GM19240 (cell line): ENCODE measurements around the gene TBX5.

Experiments used
- DNase-seq: peaks from one replicate; pipeline ENCODE4 v3.0.0; 2011; ENCODE audit warnings: low spot score; ENCODE audit not compliant: insufficient read length

Gene TBX5

DNA sequence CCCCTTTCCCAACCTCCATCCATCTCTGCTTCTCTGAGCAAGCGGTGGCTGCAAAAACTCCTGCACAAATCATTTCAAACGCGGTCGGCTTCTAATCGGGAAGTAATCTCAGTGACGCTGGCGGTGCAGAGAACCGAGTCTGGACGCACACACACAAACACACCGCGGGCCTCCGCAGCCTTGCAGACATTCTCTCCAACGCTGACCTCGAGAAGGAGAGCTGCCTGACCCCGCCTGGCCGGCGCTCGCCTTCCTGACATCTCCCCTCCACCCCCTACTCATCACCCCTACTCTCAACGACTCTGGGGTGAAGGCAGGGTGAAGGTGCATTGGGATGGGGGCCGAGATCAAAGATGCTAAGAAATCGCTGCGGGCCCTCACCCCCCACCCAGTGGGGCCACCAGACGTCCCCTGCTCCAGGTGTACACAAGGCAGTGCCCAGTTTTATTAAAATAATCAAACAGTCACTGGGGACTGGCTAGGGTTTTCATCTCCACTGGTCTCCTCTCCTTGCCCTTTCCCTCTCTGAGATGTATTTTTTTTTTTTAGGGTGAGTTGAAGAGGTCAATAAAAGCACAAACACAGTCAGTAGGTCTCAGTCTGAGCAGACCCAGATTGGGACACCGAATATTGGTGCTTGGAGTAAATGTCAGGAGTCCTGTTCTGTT lies 506 bp upstream of the TBX5 start:
- no peak for DNase-seq

DNA sequence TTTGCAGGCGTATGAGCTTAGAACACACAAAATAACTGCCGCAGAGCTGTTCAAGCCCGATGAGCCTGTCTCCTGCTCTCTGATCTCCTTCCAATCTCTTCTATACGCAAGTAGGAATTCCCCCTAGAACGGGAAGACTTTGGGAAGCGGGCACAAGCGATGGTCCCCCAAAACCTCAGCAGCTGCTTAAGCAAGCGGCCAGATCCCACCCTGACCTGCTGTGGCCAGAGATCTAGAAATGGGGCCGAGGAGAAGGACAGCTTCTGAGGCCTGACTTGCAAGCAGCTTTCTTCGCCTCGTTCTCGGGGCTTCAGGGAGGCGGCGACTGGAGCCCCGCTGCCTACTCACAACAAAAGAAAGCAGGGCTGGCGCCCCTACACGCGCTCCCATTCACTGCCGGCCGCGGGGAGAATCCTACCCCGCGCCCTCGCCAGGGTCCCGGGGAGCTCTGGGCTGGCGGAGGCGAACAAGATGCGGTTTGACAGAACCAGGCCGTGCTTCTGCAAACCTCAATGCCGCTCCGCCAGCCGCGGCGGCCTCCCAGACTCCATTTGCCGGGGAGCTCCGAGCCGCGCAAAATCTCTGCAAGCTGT lies 922 bp downstream of the TBX5 start:
- no peak for DNase-seq

DNA sequence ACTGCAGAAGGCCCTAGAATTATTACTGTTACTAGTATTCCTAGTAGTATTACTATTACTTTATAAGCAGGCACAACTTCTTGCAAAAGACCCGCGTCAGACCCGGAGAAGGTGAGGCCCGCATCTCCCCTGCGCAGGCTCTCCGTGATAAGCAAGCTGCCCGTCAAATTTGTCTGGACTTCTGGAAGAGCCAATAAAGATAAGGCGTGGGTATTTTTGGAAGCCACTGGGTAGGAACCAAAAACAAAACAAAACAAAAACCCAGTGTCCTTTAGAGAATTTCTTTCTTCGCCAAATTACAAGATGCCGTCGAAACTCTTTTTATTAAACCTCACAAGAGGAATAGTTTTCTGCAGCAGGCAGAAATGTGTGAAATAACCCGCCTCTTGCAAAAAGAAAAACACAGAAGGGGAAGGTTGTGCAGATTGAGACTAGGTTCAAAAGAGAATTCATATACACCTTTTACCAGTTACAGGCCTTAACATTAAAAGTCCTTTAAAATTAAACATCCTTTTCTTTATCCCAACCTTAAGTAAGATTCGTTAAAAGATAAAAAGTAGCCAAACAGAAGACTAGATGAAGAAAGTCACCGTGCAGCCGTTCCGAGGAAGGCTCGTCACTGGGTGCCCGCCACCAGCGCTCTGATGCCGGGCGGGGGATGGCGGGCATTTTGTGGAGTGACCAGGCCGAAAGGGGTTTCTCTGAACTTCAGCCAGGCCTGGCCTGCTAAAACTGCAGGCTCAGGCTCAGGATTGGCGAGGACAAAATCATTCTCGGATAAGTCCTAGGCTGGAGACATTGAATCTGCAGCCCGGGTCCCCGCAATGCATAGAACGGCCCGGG lies 1.6 kb downstream of the TBX5 start:
- no peak for DNase-seq

DNA sequence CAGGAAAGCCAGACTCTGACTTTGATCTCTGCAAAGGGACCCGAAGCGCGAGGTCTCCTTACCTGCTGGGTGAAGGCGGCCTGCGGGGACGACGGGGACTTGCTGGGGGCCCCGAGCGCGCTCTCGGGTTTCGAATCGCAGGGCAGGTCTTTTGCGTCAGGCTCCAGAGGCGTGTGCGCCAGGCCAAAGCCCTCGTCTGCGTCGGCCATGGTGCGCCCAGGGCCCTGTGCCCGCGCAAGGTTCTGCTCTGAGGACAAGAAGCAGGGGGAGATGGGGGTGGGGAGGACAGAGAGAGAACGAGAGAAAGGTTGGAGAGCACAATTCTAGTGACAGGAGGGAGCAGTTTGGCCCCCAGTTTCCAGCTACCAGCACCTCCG lies 2.3 kb downstream of the TBX5 start:
- no peak for DNase-seq

DNA sequence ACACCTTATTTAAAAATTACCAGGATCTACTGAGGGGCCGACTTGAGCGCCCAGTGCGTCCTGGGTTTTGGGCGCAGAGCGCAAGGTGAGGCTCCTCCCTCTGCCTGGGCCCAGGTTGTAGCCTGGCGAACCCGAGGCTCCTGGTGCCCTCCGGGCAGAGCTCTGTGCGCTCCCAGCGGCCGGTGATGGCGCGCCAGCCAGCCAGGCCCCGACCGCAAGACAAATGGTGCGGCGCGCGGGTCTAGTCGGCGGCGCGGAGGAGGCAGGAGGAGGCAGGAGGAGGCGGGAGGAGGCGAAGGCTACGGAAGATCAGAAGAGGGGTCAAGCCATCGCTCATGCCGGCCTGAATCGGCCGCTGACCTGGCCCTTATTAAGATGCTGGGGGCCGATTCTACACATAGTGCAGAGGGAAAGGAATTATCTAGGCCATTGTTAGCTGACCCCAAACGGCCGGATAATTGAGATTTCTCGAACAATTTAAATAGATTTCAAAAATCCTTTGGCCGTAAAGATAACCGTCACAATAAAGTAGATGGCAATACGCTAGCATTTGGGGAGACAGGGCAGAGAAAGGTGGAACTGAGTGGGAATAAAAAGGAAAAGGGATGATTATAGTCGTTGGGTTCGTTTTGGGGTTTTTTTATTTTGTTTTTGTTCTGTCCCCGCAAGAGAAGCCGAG lies 2.8 kb downstream of the TBX5 start:
- DNase-seq = no peak

DNA sequence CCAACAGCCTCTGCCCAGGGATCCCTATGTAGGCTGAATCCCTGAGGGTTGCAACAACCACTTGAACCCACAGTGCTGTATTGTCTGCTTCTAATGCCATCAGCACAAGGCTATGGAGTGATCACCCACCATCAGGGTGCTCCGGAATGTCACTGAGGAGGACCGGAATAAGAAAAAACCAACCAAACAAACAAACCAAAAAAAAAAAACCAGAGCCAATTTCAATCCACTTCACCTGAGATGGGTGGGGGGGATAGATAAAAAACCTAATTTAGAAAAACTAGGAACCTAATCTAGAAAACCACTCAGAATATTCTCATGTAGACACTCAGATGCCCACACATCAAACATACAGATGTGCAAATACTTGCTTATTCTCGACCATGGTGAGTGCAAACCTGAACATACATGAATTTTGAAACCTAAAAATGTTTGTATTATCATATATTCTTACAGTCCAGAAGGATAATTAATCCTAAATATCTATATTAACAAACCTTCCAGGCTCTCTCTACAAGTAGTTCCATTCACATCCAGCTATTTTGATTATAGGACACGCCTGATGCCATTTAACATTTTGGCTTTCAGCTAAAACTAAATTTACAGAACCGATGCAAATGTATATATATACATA lies 3.7 kb downstream of the TBX5 start:
- no peak for DNase-seq

DNA sequence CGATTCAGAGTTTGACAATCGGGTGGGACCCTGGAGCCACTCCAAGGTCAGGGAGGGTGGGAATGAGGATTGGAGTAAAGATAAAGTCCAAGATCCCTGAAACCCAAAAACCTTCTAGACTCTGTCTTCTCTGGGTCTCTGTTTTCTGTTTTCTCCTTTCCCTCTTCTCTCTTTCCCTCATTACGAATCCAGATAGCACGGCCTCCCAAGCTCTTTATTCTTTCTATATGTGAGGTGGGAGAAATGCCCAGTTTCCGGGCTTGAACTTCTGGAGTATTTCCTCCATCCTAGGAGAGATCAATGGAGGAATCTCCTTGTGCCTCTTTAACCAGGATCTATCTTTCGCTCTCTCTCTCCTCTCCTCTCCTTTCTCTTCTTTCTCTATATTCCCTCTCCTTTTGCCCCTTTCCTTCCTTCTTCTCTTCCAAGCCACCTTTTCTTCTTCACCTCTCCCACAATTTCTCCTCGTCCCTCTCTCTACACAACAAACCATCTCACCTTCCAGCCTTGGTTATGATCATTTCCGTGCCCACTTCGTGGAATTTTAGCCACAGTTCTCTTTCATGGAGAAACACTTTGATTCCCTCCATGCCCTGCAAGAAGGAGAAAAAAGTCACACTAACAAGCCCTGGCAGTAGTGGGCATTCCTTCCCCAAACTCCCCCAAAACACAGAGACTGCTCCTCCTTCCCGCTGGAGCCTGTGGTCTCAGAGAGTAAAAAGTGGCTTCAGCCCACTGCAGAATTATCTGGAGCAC lies 4.4 kb downstream of the TBX5 start:
- DNase-seq = no peak

DNA sequence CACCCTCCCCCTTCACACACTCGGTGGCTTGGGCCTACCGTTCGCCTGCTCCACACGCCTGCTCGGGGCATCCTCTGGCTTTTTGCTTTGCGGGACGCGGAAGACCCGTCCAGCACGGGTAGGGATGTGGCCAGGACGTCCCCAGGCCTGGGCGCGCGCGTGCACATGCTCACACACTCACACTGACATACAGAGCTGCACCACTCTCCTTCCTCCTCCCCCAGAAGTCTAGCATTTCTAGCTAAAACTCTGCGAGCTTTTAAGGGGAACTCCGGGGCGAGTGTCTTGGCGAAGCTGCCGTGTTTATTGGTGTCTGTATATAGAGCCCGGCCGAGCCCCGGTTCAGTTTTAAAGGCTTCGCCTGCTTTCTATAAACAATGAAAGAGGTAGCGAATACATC lies 5.0 kb downstream of the TBX5 start:
- no peak for DNase-seq

DNA sequence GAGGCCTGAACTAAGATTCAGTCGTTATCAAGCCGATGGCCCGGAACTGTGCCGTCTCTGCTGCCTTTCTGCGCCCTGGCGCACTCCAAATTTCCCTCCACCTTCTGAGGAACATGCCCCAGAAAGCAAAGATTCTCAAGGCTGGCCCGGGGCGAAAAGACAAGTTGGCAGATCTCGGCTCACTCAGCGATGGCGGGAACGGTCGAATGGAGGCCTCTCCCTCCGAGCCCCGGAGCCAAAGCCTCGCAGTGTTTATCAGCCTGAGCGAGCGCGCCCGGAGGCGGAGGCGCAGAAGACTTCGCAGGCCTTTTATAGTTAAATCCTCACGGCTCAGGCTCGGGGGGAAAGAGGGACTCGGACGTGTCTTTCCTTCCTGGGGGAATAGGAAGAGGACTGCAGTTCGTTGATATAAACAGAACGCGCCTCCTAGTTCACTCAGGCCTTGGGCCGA lies 5.6 kb downstream of the TBX5 start:
- no peak for DNase-seq

DNA sequence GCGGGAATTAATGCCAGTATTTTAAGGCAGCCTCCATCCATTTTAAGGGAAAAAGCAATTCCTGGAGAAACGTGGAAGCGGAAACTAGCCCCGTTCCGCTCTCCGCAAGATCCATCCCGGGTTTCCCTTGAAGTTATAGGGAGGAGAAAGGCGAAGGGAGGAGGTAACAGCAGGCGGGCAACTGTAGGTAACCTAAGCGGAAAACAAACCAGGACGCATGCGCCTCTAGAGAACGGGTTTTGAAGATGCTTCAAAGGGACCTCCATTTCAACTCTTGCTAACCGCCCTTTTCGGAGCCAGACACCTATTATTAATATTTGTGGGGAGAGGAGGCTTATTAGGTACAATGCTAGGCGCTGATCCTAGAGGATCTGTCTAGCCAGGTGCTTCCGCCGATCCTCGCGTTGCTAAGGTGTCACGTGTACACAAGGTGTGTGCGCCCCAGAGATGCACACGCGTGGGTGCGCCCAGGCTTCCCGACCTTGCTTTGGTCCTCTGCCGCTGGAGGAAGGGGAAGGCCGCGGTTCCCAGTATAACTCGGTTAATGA lies 6.2 kb downstream of the TBX5 start:
- no peak for DNase-seq

DNA sequence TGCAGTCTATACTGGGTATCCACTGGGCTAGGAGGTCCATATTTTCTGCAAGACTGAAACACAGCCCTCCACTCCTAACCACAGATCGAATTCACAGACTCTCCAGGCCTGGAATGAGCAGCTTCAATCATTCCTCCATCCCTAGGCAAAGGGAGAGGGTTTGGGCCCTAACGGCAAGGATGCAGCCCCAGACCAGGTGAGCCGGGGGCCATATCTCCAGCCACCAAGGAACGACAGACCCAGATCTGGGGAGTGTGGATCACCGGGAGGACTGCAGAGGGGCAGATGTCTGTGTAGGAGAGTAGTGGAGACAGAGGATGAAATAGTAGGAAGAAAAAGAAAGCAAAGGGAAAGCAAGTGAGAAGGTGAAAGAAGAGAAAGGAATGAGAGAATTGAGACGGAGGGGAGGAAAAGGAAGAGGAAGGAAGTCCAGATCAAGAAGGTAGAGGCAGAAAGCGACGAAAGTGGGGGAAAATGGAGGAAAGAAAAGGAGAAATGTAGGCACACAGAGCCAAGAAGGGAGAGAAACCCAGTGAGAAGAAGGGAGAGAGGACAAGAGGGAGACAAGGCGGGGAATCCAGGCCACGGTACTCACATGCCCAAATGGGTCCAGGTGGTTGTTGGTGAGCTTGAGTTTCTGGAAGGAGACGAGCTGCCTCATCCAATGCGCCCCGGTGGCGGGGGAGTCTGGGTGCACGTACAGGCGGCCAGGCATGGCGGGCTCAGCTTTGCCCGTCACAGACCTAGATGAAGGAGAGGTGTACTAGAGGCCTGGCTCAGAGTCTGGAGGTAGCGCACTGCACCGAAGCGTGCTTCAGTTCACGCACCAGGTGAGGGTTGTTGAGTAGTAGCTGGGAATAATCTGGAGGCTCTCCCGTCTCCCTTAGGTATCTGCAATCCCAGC lies 7.7 kb downstream of the TBX5 start:
- DNase-seq = no peak

DNA sequence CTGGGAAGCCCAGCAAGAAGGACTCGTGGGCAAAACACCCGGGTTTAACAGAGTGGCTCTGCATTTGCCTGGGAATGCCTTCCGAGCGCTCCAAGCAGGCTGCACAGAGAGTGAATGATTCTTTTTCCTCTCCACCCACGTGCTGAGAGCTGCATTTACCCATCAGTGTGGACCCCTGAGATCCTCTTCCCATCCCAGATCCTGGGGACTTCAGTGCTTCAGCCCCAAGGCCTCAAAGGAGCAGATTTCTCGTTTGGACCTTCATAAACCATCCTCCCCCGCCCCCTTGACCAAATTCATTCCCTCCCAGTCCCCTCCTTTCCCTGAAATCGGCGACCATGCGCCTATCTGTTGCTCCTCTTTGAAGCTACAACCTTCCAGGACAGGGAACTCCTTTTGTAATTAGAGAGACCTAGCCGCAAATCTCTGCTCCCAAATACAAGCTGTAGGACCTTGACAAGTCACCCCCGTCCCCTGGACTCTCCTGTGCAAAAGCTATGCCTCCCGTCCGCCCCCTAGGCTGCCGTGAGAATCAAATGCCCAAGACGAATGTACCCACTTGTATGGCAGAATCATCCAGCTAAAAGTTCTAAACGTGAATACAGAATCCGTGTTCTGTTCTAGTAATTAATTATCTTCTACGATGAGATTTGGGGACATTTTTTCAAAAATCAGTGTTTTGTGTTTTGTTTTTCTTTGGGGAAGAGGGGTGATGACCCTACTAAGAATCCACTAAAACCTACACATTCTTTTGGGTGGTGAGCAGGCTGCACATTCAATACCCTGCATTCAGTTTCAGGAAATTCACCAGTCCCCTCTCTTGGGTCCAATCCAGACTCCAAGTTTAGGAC lies 8.8 kb downstream of the TBX5 start:
- DNase-seq = no peak

DNA sequence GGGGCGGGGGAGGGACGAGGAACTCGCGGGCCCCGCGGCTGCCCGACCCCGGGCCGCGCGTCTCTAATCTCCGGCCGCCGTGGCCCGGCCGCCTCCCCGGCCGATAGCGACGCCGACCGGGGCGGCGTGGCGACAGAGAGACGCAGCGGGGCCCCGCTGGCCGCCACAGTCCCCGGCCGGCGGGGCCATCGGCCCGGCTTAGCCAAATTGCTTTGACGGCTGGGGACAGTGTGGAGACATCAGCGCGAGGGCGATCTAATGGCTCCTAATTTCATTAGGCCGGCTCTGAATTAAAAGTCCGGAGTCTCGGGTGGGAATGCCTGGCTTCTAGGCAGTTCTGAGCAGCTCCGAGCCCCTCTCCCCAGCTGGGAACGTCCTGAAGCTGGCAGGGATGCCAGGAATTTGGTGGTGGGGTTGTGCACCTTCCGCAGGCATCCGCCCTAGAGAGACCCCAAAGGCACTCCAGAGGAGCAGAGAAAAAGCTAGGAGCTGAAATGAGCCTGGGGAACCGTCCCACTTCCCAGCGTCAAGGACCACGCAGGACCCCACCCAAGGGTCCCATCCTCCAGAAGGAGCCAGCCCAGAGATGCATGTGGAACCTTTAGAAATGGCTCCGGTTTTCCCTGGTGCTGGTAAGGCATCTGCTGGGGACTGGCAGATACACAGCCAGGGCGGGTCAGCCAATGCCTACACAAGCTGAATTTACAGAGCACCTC lies 9.6 kb downstream of the TBX5 start:
- no peak for DNase-seq

DNA sequence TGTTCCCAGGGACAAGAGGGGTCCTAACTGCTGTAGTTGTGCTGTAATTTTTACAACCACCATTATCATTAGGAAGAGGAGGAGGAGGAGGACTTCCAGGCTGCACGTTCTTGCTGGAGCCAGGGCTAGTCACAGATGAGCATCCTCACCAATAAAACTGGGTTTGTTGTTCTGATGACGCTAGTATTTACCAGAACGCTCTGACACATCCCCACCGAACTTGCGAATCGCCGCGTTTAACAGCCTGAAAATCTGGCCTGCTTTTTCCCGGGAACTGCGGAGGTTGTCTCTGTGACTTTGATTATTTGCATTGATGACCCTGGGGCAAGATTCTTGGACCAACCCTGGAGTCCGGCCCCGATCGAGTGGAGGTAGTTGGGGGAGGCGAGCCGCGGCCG lies 10.2 kb downstream of the TBX5 start:
- DNase-seq = no peak

DNA sequence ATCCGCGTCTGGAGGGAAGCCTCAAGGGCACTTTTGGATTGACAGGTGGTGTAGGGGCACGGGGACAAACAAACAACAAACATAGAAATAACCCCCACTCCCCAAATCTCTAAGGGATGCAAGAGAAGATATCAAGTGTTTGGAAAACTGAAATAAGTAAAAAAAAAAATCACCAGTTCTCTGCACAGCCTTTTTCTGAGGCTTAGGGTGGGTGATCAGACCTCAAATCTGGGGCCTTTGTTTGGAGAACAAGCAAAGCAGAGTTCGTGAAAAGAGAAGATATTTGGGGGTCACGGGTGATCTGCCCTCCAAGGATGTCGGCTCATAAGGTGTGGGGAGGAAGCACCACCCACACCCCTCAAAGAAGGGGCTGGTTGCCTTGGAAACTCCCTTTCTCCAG lies 10.7 kb downstream of the TBX5 start:
- DNase-seq = no peak

DNA sequence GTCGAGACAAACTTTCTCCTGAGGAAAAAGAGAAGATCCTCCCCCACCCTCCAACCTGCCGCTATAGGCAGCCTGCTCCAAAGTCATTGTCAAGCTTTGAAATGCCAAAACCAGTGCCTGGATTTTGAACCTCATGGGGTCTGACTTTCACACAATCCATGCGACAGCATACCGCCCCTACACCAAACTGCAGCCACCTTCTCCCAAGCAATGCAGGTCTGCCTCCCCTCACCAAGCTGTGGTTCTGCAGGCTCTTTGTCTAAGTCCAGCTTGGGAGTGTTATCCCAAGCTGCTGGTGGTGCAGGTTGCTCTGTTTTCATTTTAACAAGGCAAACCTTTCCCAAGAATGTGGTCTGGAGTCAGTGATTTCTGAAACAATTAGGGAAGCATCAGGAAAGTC lies 12.4 kb downstream of the TBX5 start:
- DNase-seq = no peak

DNA sequence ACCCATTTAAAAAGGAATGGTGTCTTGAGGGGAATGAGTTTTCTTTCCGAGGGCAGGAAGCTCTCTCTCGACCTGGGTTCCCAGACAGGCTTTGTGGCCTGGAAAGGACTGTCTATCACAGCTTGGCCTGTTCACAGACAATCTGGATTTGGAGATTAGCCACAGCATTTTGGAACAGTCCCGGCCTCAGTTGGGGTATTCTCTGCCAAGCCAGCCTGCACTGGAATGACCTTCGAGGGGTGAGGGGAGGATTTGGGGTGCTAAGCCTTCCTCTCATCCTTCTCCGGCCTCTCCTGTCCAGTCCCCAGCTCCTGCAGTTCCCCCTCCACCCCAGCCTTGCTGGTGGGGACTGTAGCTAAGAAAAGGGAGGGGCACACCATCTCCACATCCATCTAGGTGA lies 13.0 kb downstream of the TBX5 start:
- DNase-seq = no peak

DNA sequence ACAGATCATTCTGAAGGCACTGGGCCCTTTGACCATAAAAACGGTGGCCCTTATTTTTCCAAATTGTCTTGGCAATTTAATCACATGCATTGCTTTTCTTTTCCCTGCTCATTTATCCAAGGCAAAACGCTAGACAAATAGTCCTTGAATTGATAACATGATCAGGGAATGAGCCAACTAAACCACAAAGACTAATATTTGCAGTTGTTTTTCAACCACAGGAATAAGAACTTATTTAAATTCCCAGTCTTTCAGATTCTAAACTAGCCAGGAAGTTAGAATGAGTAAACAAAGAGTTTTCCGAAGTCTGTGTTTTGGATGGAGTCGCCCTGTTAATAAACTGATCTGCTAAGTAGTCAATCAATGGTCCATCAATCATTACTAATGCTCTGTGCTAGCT lies 14.9 kb downstream of the TBX5 start:
- no peak for DNase-seq
